Trophoblast cell (in vitro differentiated cells and primary cell): ENCODE results near the gene ABHD16A.

Experiments used
- DNase-seq, 2 donors: peaks; one replicate each; pipeline ENCODE4 v3.0.0-alpha.2; 2016
- H2AFZ ChIP-seq: 2 replicates; pipeline ENCODE4 v1.6.1; 2013; ENCODE audit warnings: low read length, moderate library complexity, mild to moderate bottlenecking; ENCODE audit not compliant: insufficient read depth, poor library complexity
- H2AK5ac ChIP-seq: 2 replicates; pipeline ENCODE4 v1.6.1; 2013; ENCODE audit warnings: mild to moderate bottlenecking, low read length
- H2BK120ac ChIP-seq: 2 replicates; pipeline ENCODE4 v1.6.1; 2013; ENCODE audit warnings: low read length, mild to moderate bottlenecking, moderate library complexity; ENCODE audit not compliant: insufficient read depth, poor library complexity
- H2BK12ac ChIP-seq: 2 replicates; pipeline ENCODE4 v1.6.1; 2013; ENCODE audit warnings: mild to moderate bottlenecking, low read length, moderate library complexity
- H2BK5ac ChIP-seq: 2 replicates; pipeline ENCODE4 v1.6.1; 2013; ENCODE audit warnings: low read length, low read depth, moderate library complexity, mild to moderate bottlenecking; ENCODE audit not compliant: poor library complexity
- H3K14ac ChIP-seq: 2 replicates; pipeline ENCODE4 v1.6.1; 2013; ENCODE audit warnings: mild to moderate bottlenecking, low read length
- H3K18ac ChIP-seq: 2 replicates; pipeline ENCODE4 v1.6.1; 2013; ENCODE audit warnings: mild to moderate bottlenecking, low read length
- H3K23ac ChIP-seq: 2 replicates; pipeline ENCODE4 v1.6.1; 2013; ENCODE audit warnings: low read length
- H3K27ac ChIP-seq: 2 replicates; pipeline ENCODE4 v1.5.1; 2013; ENCODE audit warnings: low read depth, mild to moderate bottlenecking, inconsistent platforms, low read length, moderate library complexity
- H3K27me3 ChIP-seq: 2 replicates; pipeline ENCODE4 v1.6.1; 2013; ENCODE audit warnings: inconsistent platforms, mild to moderate bottlenecking, low read length, moderate library complexity; ENCODE audit not compliant: insufficient read depth
- H3K36me3 ChIP-seq, 2 experiments: 1 replicate in 1 of 2; 2 replicates in 1 of 2; pipeline ENCODE4 v1.6.1; 2013; ENCODE audit warnings: low read length in 2 of 2, mild to moderate bottlenecking in 2 of 2, moderate library complexity in 1 of 2; ENCODE audit not compliant: insufficient read depth in 2 of 2, control insufficient read depth in 1 of 2
- H3K4ac ChIP-seq: 2 replicates; pipeline ENCODE4 v1.6.1; 2013; ENCODE audit warnings: low read depth, mild to moderate bottlenecking, low read length, moderate library complexity
- H3K4me1 ChIP-seq, 2 experiments: 1 replicate in 1 of 2; 2 replicates in 1 of 2; pipeline ENCODE4 v1.6.1; 2013; ENCODE audit warnings: low read length in 2 of 2, mild to moderate bottlenecking in 2 of 2, moderate library complexity in 1 of 2; ENCODE audit not compliant: insufficient read depth in 2 of 2, control insufficient read depth in 1 of 2
- H3K4me2 ChIP-seq: 2 replicates; pipeline ENCODE4 v1.6.1; 2013; ENCODE audit warnings: inconsistent platforms, mild to moderate bottlenecking, low read length, moderate library complexity
- H3K4me3 ChIP-seq: 2 replicates; pipeline ENCODE4 v1.5.1; 2013; ENCODE audit warnings: mild to moderate bottlenecking, low read depth, low read length, inconsistent platforms
- H3K79me1 ChIP-seq: one replicate; pipeline ENCODE4 v1.6.1; 2013; ENCODE audit warnings: low read length
- H3K79me2 ChIP-seq: 2 replicates; pipeline ENCODE4 v1.6.1; 2013; ENCODE audit warnings: low read length, mild to moderate bottlenecking; ENCODE audit not compliant: control insufficient read depth, insufficient read depth, poor library complexity
- H3K9ac ChIP-seq: 2 replicates; pipeline ENCODE4 v1.6.1; 2013; ENCODE audit warnings: mild to moderate bottlenecking, low read length
- H3K9me3 ChIP-seq: 2 replicates; pipeline ENCODE4 v1.6.1; 2013; ENCODE audit warnings: low read depth, mild to moderate bottlenecking, control low read depth, inconsistent platforms, low read length; ENCODE audit not compliant: insufficient read depth
- H4K12ac ChIP-seq: 2 replicates; pipeline ENCODE4 v1.6.1; 2013; ENCODE audit warnings: low read depth, mild to moderate bottlenecking, low read length, moderate library complexity
- H4K8ac ChIP-seq: 2 replicates; pipeline ENCODE4 v1.6.1; 2013; ENCODE audit warnings: low read depth, mild to moderate bottlenecking, low read length, moderate library complexity
- H4K91ac ChIP-seq: one replicate; pipeline ENCODE4 v1.6.1; 2013; ENCODE audit warnings: low read depth, mild to moderate bottlenecking, low read length, moderate library complexity
- WGBS: extraction: QIAGEN DNeasy Blood & Tissue Kit; methylation state at CpG from one replicate; pipeline ENCODE4 v1.1.7; 2013; ENCODE audit warnings: missing lambda C conversion rate; ENCODE audit not compliant: insufficient read length, insufficient coverage; ENCODE audit errors: extremely low coverage; 5-methylcytosine and 5-hydroxymethylcytosine counted together

ABHD16A gene

GRCh38 chr6:31705931-31706330 is 2.8 kb upstream of the ABHD16A start:
- no peak overlapping the region for H3K4me2 ChIP-seq
- peaks cover 6% of the 10 kb centered on the region for H3K79me1 ChIP-seq
- H3K18ac ChIP-seq, result no peak overlapping the region
- H2AFZ ChIP-seq, result no peak overlapping the region
- WGBS, result no CpG with 5 or more reads among the region's 6 CpGs
- H3K14ac ChIP-seq, result no peak overlapping the region
- H3K36me3 ChIP-seq, result peaks cover 1 to 2% of the 10 kb centered on the region in 2 experiments
- no peak overlapping the region for H2BK120ac ChIP-seq
- no peak overlapping the region for H2AK5ac ChIP-seq
- H4K8ac ChIP-seq, result no peak overlapping the region
- H3K4me3 ChIP-seq, result no peak overlapping the region
- peaks cover 2% of the 10 kb centered on the region for H3K9me3 ChIP-seq
- no peak for DNase-seq
- H2BK12ac ChIP-seq, result no peak overlapping the region
- no peak overlapping the region for H3K23ac ChIP-seq
- peaks cover 6% of the 10 kb centered on the region for H3K79me2 ChIP-seq
- no peak overlapping the region for H3K9ac ChIP-seq
- H2BK5ac ChIP-seq, result no peak overlapping the region
- H3K4ac ChIP-seq, result no peak overlapping the region
- peaks cover 6 to 8% of the 10 kb centered on the region in 2 experiments for H3K4me1 ChIP-seq
- H3K27me3 ChIP-seq, result no peaks in the 10 kb centered on the region
- no peak overlapping the region for H3K27ac ChIP-seq
- no peak overlapping the region for H4K12ac ChIP-seq
- no peak overlapping the region for H4K91ac ChIP-seq

- Histone ChIP-seq H3K18ac (peak overlapping the region; percentile 60), H2BK5ac (peak overlapping the region; percentile 38), H3K4me1 (peaks cover 7 to 8% of the 10 kb centered on the region in 2 experiments), H2BK120ac (peak overlapping the region; percentile 29), H3K27me3 (no peaks in the 10 kb centered on the region), H3K4me2 (peak overlapping the region; percentile 82), H3K23ac (no peak overlapping the region), H3K9ac (peak overlapping the region; percentile 99), H4K8ac (peak overlapping the region; percentile 87), H2BK12ac (no peak overlapping the region), H4K12ac (peak overlapping the region; percentile 94), H4K91ac (peak overlapping the region; percentile 69), H3K79me2 (peaks cover 6% of the 10 kb centered on the region), H3K4ac (peak overlapping the region; percentile 78), H3K9me3 (peaks cover 2% of the 10 kb centered on the region), H3K14ac (peak overlapping the region; percentile 48), H2AFZ (peak overlapping the region; percentile 38), H3K4me3 (peak overlapping the region; percentile 88), H3K27ac (peak overlapping the region; percentile 94), H2AK5ac (no peak overlapping the region), H3K79me1 (peaks cover 6% of the 10 kb centered on the region), H3K36me3 (peaks cover 7% of the 10 kb centered on the region in 2 experiments)
- WGBS, result no CpG with 5 or more reads among the region's 10 CpGs
- peak in 1 of 2 donors; percentile 15 for DNase-seq
Measured at GRCh38 chr6:31702405-31702818, 712 bp downstream of the ABHD16A start.

GRCh38 chr6:31701666-31702404 is 1.3 kb downstream of the ABHD16A start:
- Histone ChIP-seq H4K8ac (no peak overlapping the region), H2AK5ac (no peak overlapping the region), H3K4me1 (peaks cover 7 to 8% of the 10 kb centered on the region in 2 experiments), H3K23ac (peak overlapping the region; percentile 46), H3K4ac (peak overlapping the region; percentile 78), H3K9me3 (no peaks in the 10 kb centered on the region), H3K4me3 (no peak overlapping the region), H4K12ac (no peak overlapping the region), H3K9ac (peak overlapping the region; percentile 60), H3K14ac (peak overlapping the region; percentile 22), H3K27me3 (no peaks in the 10 kb centered on the region), H3K27ac (no peak overlapping the region), H3K18ac (peak overlapping the region; percentile 5), H3K79me2 (peaks cover 6% of the 10 kb centered on the region), H2AFZ (no peak overlapping the region), H2BK12ac (no peak overlapping the region), H3K79me1 (peaks cover 6% of the 10 kb centered on the region), H2BK5ac (no peak overlapping the region), H3K36me3 (peaks cover 8% of the 10 kb centered on the region in 2 experiments), H2BK120ac (no peak overlapping the region), H3K4me2 (peak overlapping the region; percentile 82), H4K91ac (no peak overlapping the region)
- WGBS, result no CpG with 5 or more reads among the region's 7 CpGs
- DNase-seq, result no peak

- Histone ChIP-seq H3K14ac (no peak overlapping the region), H3K18ac (no peak overlapping the region), H3K27me3 (no peaks in the 10 kb centered on the region), H3K27ac (no peak overlapping the region), H3K4me2 (no peak overlapping the region), H4K12ac (no peak overlapping the region), H3K79me2 (peaks cover 6% of the 10 kb centered on the region), H3K36me3 (peaks cover 12 to 14% of the 10 kb centered on the region in 2 experiments), H4K8ac (no peak overlapping the region), H3K4me3 (no peak overlapping the region), H3K79me1 (peaks cover 6% of the 10 kb centered on the region), H2AK5ac (no peak overlapping the region), H3K4ac (peak overlapping the region; percentile 9), H3K23ac (no peak overlapping the region), H2BK120ac (no peak overlapping the region), H3K9ac (no peak overlapping the region), H2BK12ac (no peak overlapping the region), H2AFZ (no peak overlapping the region), H2BK5ac (no peak overlapping the region), H3K9me3 (no peaks in the 10 kb centered on the region), H4K91ac (no peak overlapping the region), H3K4me1 (peaks cover 7 to 10% of the 10 kb centered on the region in 2 experiments)
- WGBS, result no CpG with 5 or more reads among the region's 5 CpGs
- DNase-seq, result no peak
Measured at GRCh38 chr6:31700740-31701401, 2.3 kb downstream of the ABHD16A start.
